Mammary epithelial cell (primary cell): ENCODE results near the gene ZFR2.

Source experiments
- EZH2 ChIP-seq: IDR thresholded peaks from 2 replicates; pipeline ENCODE4 v1.6.1; 2012; ENCODE audit warnings: low read length, inconsistent platforms, borderline replicate concordance
- TF ChIP-seq, protein P1 (sequence below), 2 donors: IDR thresholded peaks in 1 of 2; conservative IDR thresholded peaks in 1 of 2; 2 replicates each; pipeline ENCODE4 v1.5.1; 2011 to 2012; ENCODE audit warnings: inconsistent platforms in 2 of 2, low read length in 2 of 2, mild to moderate bottlenecking in 2 of 2, control low read depth in 1 of 2, low read depth in 1 of 2; ENCODE audit not compliant: insufficient read depth in 1 of 2; ENCODE audit errors: extremely low read depth in 1 of 2

- TF ChIP-seq, protein P1, sequence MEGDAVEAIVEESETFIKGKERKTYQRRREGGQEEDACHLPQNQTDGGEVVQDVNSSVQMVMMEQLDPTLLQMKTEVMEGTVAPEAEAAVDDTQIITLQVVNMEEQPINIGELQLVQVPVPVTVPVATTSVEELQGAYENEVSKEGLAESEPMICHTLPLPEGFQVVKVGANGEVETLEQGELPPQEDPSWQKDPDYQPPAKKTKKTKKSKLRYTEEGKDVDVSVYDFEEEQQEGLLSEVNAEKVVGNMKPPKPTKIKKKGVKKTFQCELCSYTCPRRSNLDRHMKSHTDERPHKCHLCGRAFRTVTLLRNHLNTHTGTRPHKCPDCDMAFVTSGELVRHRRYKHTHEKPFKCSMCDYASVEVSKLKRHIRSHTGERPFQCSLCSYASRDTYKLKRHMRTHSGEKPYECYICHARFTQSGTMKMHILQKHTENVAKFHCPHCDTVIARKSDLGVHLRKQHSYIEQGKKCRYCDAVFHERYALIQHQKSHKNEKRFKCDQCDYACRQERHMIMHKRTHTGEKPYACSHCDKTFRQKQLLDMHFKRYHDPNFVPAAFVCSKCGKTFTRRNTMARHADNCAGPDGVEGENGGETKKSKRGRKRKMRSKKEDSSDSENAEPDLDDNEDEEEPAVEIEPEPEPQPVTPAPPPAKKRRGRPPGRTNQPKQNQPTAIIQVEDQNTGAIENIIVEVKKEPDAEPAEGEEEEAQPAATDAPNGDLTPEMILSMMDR (conservative IDR thresholded peaks at IDR 0.05 in 1 of 2, IDR thresholded peaks at IDR 0.05 in 1 of 2; ENCODE audit: extremely low read depth in 1 of 2, insufficient read depth in 1 of 2, low read depth in 1 of 2, low read length in 2 of 2) = no peak
- TF ChIP-seq EZH2 = no peak
Measured at GRCh38 chr19:3762130-3762473, 106.7 kb downstream of the ZFR2 start.
